Tibial artery (tissue), 4 donors: ENCODE measurements around the gene NIPA2.

ENCODE experiments used
- DNase-seq, 2 donors: peaks; one replicate each; pipeline ENCODE4 v3.0.0-alpha.2; 2019
- H3K27ac ChIP-seq, 2 donors: fragments of 200-600 bp; sonication (generic) in 1 of 2; 1 replicate in 1 of 2; 2 replicates in 1 of 2; pipeline ENCODE4 v1.5.1; 2018 to 2019; ENCODE audit warnings: mild to moderate bottlenecking in 1 of 2
- H3K27me3 ChIP-seq, 2 donors: fragments of 200-600 bp; sonication (generic) in 1 of 2; one replicate each; pipeline versions ENCODE4 v1.5.1 to v1.6.0; 2016 to 2019
- H3K36me3 ChIP-seq, 3 donors: fragments of 200-600 bp; sonication (generic) in 2 of 3; one replicate each; pipeline ENCODE4 v1.5.1; 2016 to 2019; ENCODE audit warnings: mild to moderate bottlenecking in 2 of 3
- H3K4me1 ChIP-seq, 4 donors: fragments of 200-600 bp; sonication (generic) in 2 of 4; 1 replicate in 3 of 4; 2 replicates in 1 of 4; pipeline ENCODE4 v1.5.1; 2016 to 2019
- H3K4me3 ChIP-seq, 2 donors: fragments of 200-600 bp; sonication (generic) in 1 of 2; 1 replicate in 1 of 2; 2 replicates in 1 of 2; pipeline ENCODE4 v1.5.1; 2018 to 2019; ENCODE audit warnings: mild to moderate bottlenecking in 2 of 2
- H3K9me3 ChIP-seq, 3 donors: fragments of 200-600 bp; sonication (generic) in 1 of 3; one replicate each; pipeline ENCODE4 v1.5.1; 2016 to 2019
- intact Hi-C: fragments of 100-400 bp; cut with DNase I; formaldehyde crosslinking; loops from one replicate; pipeline ENCODE4 v1.15.0; 2023; ENCODE audit warnings: low total_unique reads
- TF ChIP-seq, protein P1 (sequence below), 2 experiments: fragments of 200-600 bp in 1 of 2; fragments of 450-650 bp in 1 of 2; IDR thresholded peaks; one replicate each; pipeline ENCODE4 v1.5.1; 2017 to 2019; ENCODE audit warnings: antibody characterized with exemption in 2 of 2, mild to moderate bottlenecking in 1 of 2, moderate library complexity in 1 of 2

NIPA2 gene

DNA sequence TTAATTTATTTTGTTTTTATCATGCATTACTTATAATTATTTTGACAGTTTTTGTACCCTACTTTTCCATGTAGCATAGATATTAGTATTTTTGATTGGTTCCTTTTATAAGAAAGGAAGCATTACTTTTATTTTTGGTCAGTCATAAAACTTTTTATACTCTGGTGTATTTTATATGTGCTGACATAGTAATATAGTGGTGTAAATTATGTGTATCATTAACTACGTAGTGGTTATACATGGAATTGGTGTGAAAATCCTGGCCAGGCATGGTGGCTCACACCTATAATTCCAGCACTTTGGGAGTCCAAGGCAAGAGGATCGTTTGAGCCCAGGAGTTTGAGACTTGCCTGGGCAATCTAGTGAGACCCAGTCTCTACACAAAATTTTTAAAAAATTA lies 18.8 kb upstream of the NIPA2 start:
- H3K4me3 ChIP-seq, result no peak overlapping the region
- no peak overlapping the region for H3K27ac ChIP-seq
- H3K27me3 ChIP-seq, result no peaks in the 10 kb centered on the region
- no peak for DNase-seq
- TF ChIP-seq, protein P1, sequence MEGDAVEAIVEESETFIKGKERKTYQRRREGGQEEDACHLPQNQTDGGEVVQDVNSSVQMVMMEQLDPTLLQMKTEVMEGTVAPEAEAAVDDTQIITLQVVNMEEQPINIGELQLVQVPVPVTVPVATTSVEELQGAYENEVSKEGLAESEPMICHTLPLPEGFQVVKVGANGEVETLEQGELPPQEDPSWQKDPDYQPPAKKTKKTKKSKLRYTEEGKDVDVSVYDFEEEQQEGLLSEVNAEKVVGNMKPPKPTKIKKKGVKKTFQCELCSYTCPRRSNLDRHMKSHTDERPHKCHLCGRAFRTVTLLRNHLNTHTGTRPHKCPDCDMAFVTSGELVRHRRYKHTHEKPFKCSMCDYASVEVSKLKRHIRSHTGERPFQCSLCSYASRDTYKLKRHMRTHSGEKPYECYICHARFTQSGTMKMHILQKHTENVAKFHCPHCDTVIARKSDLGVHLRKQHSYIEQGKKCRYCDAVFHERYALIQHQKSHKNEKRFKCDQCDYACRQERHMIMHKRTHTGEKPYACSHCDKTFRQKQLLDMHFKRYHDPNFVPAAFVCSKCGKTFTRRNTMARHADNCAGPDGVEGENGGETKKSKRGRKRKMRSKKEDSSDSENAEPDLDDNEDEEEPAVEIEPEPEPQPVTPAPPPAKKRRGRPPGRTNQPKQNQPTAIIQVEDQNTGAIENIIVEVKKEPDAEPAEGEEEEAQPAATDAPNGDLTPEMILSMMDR (IDR thresholded peaks at IDR 0.05), result no peak
- no peaks in the 10 kb centered on the region for H3K4me1 ChIP-seq
- intact Hi-C loops, result no loop called here
- peaks cover 26 to 46% (median 36%) of the 10 kb centered on the region in 3 donors for H3K36me3 ChIP-seq
- H3K9me3 ChIP-seq, result no peaks in the 10 kb centered on the region

DNA sequence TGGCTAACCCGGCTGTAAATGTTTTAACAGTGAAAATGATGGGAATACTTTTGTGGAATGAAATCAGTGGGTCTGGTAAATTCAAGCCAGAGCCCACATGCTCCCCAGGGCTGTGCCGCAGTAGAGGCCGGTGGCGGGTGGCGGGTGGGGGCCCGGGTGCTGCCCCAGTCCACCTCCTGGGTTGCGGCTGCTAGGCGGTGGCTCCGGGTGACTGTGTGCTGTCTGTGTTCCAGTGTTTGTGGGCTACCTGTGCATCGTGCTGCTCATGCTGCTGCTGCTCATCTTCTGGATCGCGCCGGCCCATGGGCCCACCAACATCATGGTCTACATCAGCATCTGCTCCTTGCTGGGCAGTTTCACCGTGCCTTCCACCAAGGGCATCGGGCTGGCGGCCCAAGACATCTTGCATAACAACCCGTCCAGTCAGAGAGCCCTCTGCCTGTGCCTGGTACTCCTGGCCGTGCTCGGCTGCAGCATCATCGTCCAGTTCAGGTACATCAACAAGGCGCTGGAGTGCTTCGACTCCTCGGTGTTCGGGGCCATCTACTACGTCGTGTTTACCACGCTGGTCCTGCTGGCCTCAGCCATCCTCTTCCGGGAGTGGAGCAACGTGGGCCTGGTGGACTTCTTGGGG lies 14.9 kb upstream of the NIPA2 start:
- no peaks in the 10 kb centered on the region for H3K4me1 ChIP-seq
- H3K27ac ChIP-seq, result no peak overlapping the region
- H3K36me3 ChIP-seq, result peaks cover 34 to 77% (median 36%) of the 10 kb centered on the region in 3 donors
- no peaks in the 10 kb centered on the region for H3K27me3 ChIP-seq
- intact Hi-C loops, result no loop called here
- no peak overlapping the region for H3K4me3 ChIP-seq
- no peaks in the 10 kb centered on the region for H3K9me3 ChIP-seq
- TF ChIP-seq, protein P1 (IDR thresholded peaks at IDR 0.05), result no peak
- DNase-seq, result no peak

DNA sequence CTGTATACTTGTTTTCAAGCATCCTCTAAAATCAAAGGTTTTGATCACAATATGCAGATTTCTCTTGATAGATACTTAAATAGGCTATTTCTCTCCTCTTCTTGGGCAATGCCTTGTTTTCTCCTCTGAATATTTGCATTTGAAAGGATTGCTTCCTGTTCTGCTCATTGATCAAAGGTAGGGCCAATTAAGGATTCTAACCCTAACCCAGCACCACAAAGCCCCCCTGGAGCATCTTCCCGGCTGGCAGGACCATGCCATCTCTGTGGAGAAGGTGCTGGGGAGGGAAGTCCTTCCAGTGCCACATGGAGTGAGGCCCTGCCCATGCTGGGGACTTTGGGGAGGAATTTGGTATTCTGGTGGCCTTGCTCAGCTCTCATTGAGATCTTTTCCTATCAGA lies 11.3 kb upstream of the NIPA2 start:
- H3K27ac ChIP-seq, result no peak overlapping the region
- H3K27me3 ChIP-seq, result no peaks in the 10 kb centered on the region
- no peak for DNase-seq
- no peaks in the 10 kb centered on the region for H3K4me1 ChIP-seq
- H3K4me3 ChIP-seq, result no peak overlapping the region
- intact Hi-C loops, result no loop called here
- H3K36me3 ChIP-seq, result peaks cover 20 to 60% (median 21%) of the 10 kb centered on the region in 3 donors
- H3K9me3 ChIP-seq, result no peaks in the 10 kb centered on the region
- TF ChIP-seq, protein P1 (IDR thresholded peaks at IDR 0.05), result no peak

DNA sequence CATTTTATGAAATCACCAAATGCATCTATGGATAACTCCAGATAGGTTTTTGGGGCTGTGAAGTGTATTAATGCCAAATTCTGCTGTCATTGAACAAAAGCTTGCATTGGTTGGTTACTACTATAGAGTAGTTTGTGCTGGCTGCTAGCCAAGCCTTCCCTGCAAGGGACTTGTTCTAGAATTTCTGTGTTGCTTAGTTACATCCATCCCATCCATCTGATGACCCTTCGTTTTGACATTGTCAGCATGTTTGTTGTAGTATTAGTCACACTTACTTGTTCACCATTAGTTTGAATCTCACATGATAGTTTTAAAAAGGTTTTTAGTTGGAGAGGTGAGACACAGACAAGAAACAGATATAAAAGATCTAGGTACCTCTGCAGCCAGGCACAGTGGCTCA lies 7.0 kb upstream of the NIPA2 start:
- Histone ChIP-seq H3K4me1 (no peaks in the 10 kb centered on the region), H3K36me3 (peaks cover 0 to 23% (median 4%) of the 10 kb centered on the region in 3 donors), H3K27me3 (no peaks in the 10 kb centered on the region), H3K4me3 (no peak overlapping the region), H3K27ac (no peak overlapping the region), H3K9me3 (no peaks in the 10 kb centered on the region)
- TF ChIP-seq, protein P1 (IDR thresholded peaks at IDR 0.05), result no peak
- intact Hi-C loops, result loop anchor here (10.0 kb wide), 1 partner anchor 143 kb away; no protein-coding TSS in a partner anchor
- no peak for DNase-seq

DNA sequence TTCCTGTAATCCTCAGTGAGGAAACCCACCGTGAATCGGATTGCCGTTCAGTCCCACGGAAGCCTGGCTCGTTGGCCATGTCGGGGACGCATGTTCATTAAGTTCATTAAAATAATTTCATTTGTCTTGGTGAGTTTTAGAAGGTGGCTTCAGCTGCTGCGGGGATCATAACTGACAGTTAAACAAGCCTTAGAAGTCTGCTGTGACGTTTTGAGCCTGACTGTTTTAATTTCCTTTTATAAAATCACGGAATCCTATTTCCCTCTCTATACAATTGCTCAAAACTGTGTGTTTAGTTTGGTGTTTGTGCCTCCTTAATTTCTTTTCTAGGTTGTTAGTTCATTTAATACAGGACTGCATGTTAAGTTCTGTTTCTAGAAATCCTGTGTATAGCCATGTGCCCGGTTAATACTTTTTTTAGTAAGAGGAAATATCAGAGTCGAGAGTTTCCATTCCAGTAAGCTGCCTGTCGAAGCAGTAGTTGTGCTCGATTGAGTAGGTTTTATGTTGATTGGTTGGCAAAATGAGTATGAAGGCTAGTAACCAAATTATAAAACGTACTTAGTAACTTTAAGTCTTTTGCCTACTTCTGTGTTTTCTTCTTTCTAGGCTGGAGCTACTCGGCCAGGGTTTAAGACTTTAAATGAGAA lies 705 bp downstream of the NIPA2 start:
- intact Hi-C loops, result loop anchor here (2.0 to 10.0 kb wide), 2 partner anchors 52 to 136 kb away; partner anchors contain the start of gene NIPA1
- peak overlapping the region; percentile 77 to 88 for H3K4me3 ChIP-seq
- peak overlapping the region; percentile 92 for H3K27ac ChIP-seq
- no peaks in the 10 kb centered on the region for H3K27me3 ChIP-seq
- no peaks in the 10 kb centered on the region for H3K9me3 ChIP-seq
- peaks cover 0 to 6% (median 0%) of the 10 kb centered on the region in 3 donors for H3K36me3 ChIP-seq
- no peak for DNase-seq
- TF ChIP-seq, protein P1 (IDR thresholded peaks at IDR 0.05), result no peak
- H3K4me1 ChIP-seq, result peaks cover 0 to 22% (median 13%) of the 10 kb centered on the region in 4 donors
